H1 (cell line): Measurements from ENCODE around the gene U2AF1L4. TPM values are rescaled to one million over a fixed set of nuclear protein-coding genes. Genes with fewer than 3 reads are reported as not detected.
A peak's percentile ranks its signal among the peaks of the same experiment; 100 is the strongest.

ENCODE experiments used
- ASH2L ChIP-seq: fragments of 200-600, 300-600 bp; sonication (generic); IDR thresholded peaks from one replicate; pipeline ENCODE4 v1.7.1; 2017; ENCODE audit warnings: low read length
- BRCA1 ChIP-seq: IDR thresholded peaks from 2 replicates; pipeline ENCODE4 v1.6.1; 2012; ENCODE audit warnings: low read depth, low read length, improper control_type of control experiment
- CBX8 ChIP-seq: fragments of 300-800, 300-1000 bp; sonication (generic); IDR thresholded peaks from 2 replicates; pipeline ENCODE4 v1.7.1; 2016; ENCODE audit warnings: low read depth, low read length, borderline replicate concordance
- CEBPB ChIP-seq: IDR thresholded peaks from 2 replicates; pipeline ENCODE4 v1.6.1; 2012; ENCODE audit warnings: low read depth, low read length
- CHD2 ChIP-seq: IDR thresholded peaks from 2 replicates; pipeline ENCODE4 v1.6.1; 2012; ENCODE audit warnings: low read length, improper control_type of control experiment
- CTBP2 ChIP-seq: IDR thresholded peaks from 2 replicates; pipeline ENCODE4 v1.7.0; 2011; ENCODE audit warnings: borderline replicate concordance, mild to moderate bottlenecking, moderate library complexity, mixed read lengths, low read length; ENCODE audit not compliant: insufficient read depth, insufficient read length
- EP300 ChIP-seq, 2 experiments: IDR thresholded peaks; 1 replicate in 1 of 2; 2 replicates in 1 of 2; pipeline ENCODE4 v1.6.1; 2011 to 2012; ENCODE audit warnings: low read depth in 2 of 2, low read length in 2 of 2, mild to moderate bottlenecking in 2 of 2, borderline replicate concordance in 1 of 2, inconsistent platforms in 1 of 2, moderate library complexity in 1 of 2
- GABPA ChIP-seq: IDR thresholded peaks from 2 replicates; pipeline ENCODE4 v1.6.1; 2011; ENCODE audit warnings: mild to moderate bottlenecking, low read length, moderate library complexity, borderline replicate concordance; ENCODE audit not compliant: insufficient read depth
- GTF2F1 ChIP-seq: IDR thresholded peaks from 2 replicates; pipeline ENCODE4 v1.6.1; 2012; ENCODE audit warnings: low read depth, low read length, improper control_type of control experiment, borderline replicate concordance
- HDAC2 ChIP-seq, 2 experiments: fragments of 300-600 bp in 1 of 2; sonication (generic) in 1 of 2; IDR thresholded peaks; 2 replicates each; pipeline ENCODE4 v1.6.1; 2011 to 2012; ENCODE audit warnings: low read depth in 2 of 2, low read length in 2 of 2, mild to moderate bottlenecking in 2 of 2, moderate library complexity in 2 of 2, borderline replicate concordance in 1 of 2, inconsistent platforms in 1 of 2
- HDAC6 ChIP-seq: IDR thresholded peaks from one replicate; pipeline ENCODE4 v1.7.1; 2012; ENCODE audit warnings: low read depth, mild to moderate bottlenecking, inconsistent platforms, low read length, moderate library complexity
- JUN ChIP-seq: IDR thresholded peaks from 2 replicates; pipeline ENCODE4 v1.6.1; 2011; ENCODE audit warnings: low read depth, mild to moderate bottlenecking, improper control_type of control experiment, low read length
- JUND ChIP-seq: IDR thresholded peaks from 2 replicates; pipeline ENCODE4 v1.6.1; 2011; ENCODE audit warnings: mild to moderate bottlenecking, improper control_type of control experiment, low read length
- KDM1A ChIP-seq: fragments of 200-600, 300-600 bp; sonication (generic); IDR thresholded peaks from 2 replicates; pipeline ENCODE4 v1.7.1; 2016; ENCODE audit warnings: mild to moderate bottlenecking, low read length, borderline replicate concordance
- POLR2A ChIP-seq, 2 experiments: IDR thresholded peaks; 1 replicate in 1 of 2; 2 replicates in 1 of 2; pipeline ENCODE4 v1.6.1; 2011; ENCODE audit warnings: low read depth in 2 of 2, low read length in 2 of 2, mild to moderate bottlenecking in 2 of 2; ENCODE audit errors: control extremely low read depth in 1 of 2
- RBBP5 ChIP-seq: IDR thresholded peaks from 2 replicates; pipeline ENCODE4 v1.7.1; 2012; ENCODE audit warnings: low read depth, mild to moderate bottlenecking, inconsistent platforms, low read length, moderate library complexity, borderline replicate concordance
- SAP30 ChIP-seq: fragments of 300-600 bp; sonication (generic); IDR thresholded peaks from 2 replicates; pipeline ENCODE4 v1.7.1; 2012; ENCODE audit warnings: low read length, moderate library complexity, mild to moderate bottlenecking, inconsistent platforms; ENCODE audit not compliant: insufficient read depth, insufficient replicate concordance
- SIX5 ChIP-seq: IDR thresholded peaks from 2 replicates; pipeline ENCODE4 v1.6.1; 2011; ENCODE audit warnings: mild to moderate bottlenecking, low read depth, low read length
- SP2 ChIP-seq: IDR thresholded peaks from 2 replicates; pipeline ENCODE4 v1.6.1; 2012; ENCODE audit warnings: mild to moderate bottlenecking, low read length, inconsistent platforms
- SP4 ChIP-seq: IDR thresholded peaks from 2 replicates; pipeline ENCODE4 v1.6.1; 2012; ENCODE audit warnings: low read length, inconsistent platforms
- SRF ChIP-seq: IDR thresholded peaks from 2 replicates; pipeline ENCODE4 v1.6.1; 2011; ENCODE audit warnings: mild to moderate bottlenecking, low read depth, low read length, moderate library complexity
- TAF7 ChIP-seq: optimal IDR thresholded peaks from 2 replicates; pipeline ENCODE3; 2011; ENCODE audit warnings: low read depth, mild to moderate bottlenecking, inconsistent platforms, low read length, moderate library complexity, borderline replicate concordance
- polyA plus RNA-seq, 7 experiments: library from polyadenylated mRNA; depleted of rRNA in 3 of 7; stranded (reverse) in 5 of 7; unstranded in 2 of 7; fragments of >200 nt in 5 of 7; fragments of 200-250 nt in 2 of 7; gene quantifications; 1 replicate in 5 of 7; 2 replicates in 1 of 7; 4 replicates in 1 of 7; pipeline versions ENCODE4 v1.2.1 to v1.2.3, GENCODE V29; 2011 to 2013; ENCODE audit warnings: missing spikeins in 2 of 7, mixed read lengths in 2 of 7
- total RNA-seq: library from RNA; stranded (reverse); fragmentation: NEBNext Ultra II Directional; extraction: Animal tissue kit (Norgen Biotek cat#: 25700); gene quantifications from 2 replicates; pipeline ENCODE4 v1.2.1, GENCODE V29; 2021
- TF ChIP-seq, protein P1 (sequence below): IDR thresholded peaks from 2 replicates; pipeline ENCODE4 v1.6.1; 2012; ENCODE audit warnings: low read length, inconsistent platforms
- TF ChIP-seq, protein P2 (sequence below): IDR thresholded peaks from 2 replicates; pipeline ENCODE4 v1.6.1; 2012; ENCODE audit warnings: inconsistent platforms

U2AF1L4 gene
- total and polyA plus RNA-seq, 2 of the 8 experiments (the other 6 are each of a cell fraction or from before 2014, with no cell fraction given), result 15.1 to 32.7 TPM

GRCh38 chr19:35704218-35704617, 41.0 kb downstream of the U2AF1L4 start, which contains the start of gene ZBTB32 (continued):
- TF ChIP-seq TAF7, result no peak
- no peak for TF ChIP-seq HDAC6
- peak; percentile 75 for TF ChIP-seq CHD2
- no peak for TF ChIP-seq CEBPB
- no peak for TF ChIP-seq CBX8
- TF ChIP-seq SAP30, result no peak
- TF ChIP-seq, protein P1, sequence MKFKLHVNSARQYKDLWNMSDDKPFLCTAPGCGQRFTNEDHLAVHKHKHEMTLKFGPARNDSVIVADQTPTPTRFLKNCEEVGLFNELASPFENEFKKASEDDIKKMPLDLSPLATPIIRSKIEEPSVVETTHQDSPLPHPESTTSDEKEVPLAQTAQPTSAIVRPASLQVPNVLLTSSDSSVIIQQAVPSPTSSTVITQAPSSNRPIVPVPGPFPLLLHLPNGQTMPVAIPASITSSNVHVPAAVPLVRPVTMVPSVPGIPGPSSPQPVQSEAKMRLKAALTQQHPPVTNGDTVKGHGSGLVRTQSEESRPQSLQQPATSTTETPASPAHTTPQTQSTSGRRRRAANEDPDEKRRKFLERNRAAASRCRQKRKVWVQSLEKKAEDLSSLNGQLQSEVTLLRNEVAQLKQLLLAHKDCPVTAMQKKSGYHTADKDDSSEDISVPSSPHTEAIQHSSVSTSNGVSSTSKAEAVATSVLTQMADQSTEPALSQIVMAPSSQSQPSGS, result no peak
- TF ChIP-seq JUN, result no peak
- TF ChIP-seq GABPA, result no peak
- TF ChIP-seq POLR2A (IDR thresholded peaks at IDR 0.05; ENCODE audit: control extremely low read depth in 1 of 2, low read depth in 2 of 2, low read length in 2 of 2), result no peak
- TF ChIP-seq ASH2L, result no peak
- TF ChIP-seq, protein P2, sequence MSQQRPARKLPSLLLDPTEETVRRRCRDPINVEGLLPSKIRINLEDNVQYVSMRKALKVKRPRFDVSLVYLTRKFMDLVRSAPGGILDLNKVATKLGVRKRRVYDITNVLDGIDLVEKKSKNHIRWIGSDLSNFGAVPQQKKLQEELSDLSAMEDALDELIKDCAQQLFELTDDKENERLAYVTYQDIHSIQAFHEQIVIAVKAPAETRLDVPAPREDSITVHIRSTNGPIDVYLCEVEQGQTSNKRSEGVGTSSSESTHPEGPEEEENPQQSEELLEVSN, result peak; percentile 100
- peak; percentile 40; the same call in 1 of the 2 replicates for TF ChIP-seq GTF2F1
- TF ChIP-seq RBBP5, result no peak
- no peak for TF ChIP-seq BRCA1
- TF ChIP-seq KDM1A, result no peak
- TF ChIP-seq SP4, result no peak
- 0 out of 4 replicates have a peak, but pooled peaks of 1 of the 2 experiments have one; percentile 79 for TF ChIP-seq HDAC2 (IDR thresholded peaks at IDR 0.05; ENCODE audit: borderline replicate concordance in 1 of 2, low read depth in 2 of 2, low read length in 2 of 2)
- no peak for TF ChIP-seq CTBP2
- TF ChIP-seq SRF, result no peak
- no peak for TF ChIP-seq EP300 (IDR thresholded peaks at IDR 0.05; ENCODE audit: borderline replicate concordance in 1 of 2, low read depth in 2 of 2, low read length in 2 of 2)
- TF ChIP-seq SP2, result no peak
- TF ChIP-seq SIX5, result no peak
- no peak for TF ChIP-seq JUND
